ENCODE measurements around the gene AGTPBP1.

GRCh38 chr9:85530721-85531120 lies 211.0 kb downstream of the AGTPBP1 start:
- TF ChIP-seq ZNF274 (IDR thresholded peaks at IDR 0.05; ENCODE audit: low read depth, low read length) (no peak), SUZ12 (IDR thresholded peaks at IDR 0.05; ENCODE audit: extremely low read depth, insufficient read depth, insufficient read length) (no peak), YY1 (IDR thresholded peaks at IDR 0.05; ENCODE audit: insufficient read depth, insufficient read length) (no peak)
